GM12892 (cell line): Measurements from ENCODE around the gene RPL38.

Experiments
- DNase-seq: peaks from one replicate; pipeline ENCODE4 v3.0.0; 2011; ENCODE audit not compliant: insufficient read length
- FAIRE-seq: peaks from 2 replicates; lab custom pipeline; 2011; peaks lifted over from hg19 to GRCh38; lab: Jason Lieb, UNC
- POLR2A ChIP-seq: IDR thresholded peaks from 2 replicates; pipeline ENCODE4 v1.6.1; 2011; ENCODE audit warnings: low read depth, low read length, control low read depth
- POLR2AphosphoS5 ChIP-seq: IDR thresholded peaks from 2 replicates; pipeline ENCODE4 v1.6.1; 2011; ENCODE audit warnings: low read depth, low read length, control low read depth
- TAF1 ChIP-seq: IDR thresholded peaks from 2 replicates; pipeline ENCODE4 v1.6.1; 2011; ENCODE audit warnings: low read depth, mild to moderate bottlenecking, control low read depth, low read length, borderline replicate concordance

The RPL38 gene

GRCh38 chr17:74212209-74212912 lies 8.9 kb downstream of the RPL38 start:
- no peak for TF ChIP-seq TAF1
- no peak for FAIRE-seq
- DNase-seq = no peak

GRCh38 chr17:74212913-74213791 lies 9.7 kb downstream of the RPL38 start, which contains the start of gene TTYH2:
TSS of gene TTYH2 (plus strand) at chr17:74213571. CDS start at chr17:74213588, 17 bp downstream.
- peak; percentile 73 for DNase-seq
- FAIRE-seq = peak; percentile 89
- TF ChIP-seq POLR2A (peak; percentile 45; the same call in 1 of the 2 replicates), TAF1 (no peak), POLR2AphosphoS5 (peak; percentile 33; the same call in 1 of the 2 replicates)

- DNase-seq (no peak), FAIRE-seq (peak; percentile 51)
- TF ChIP-seq POLR2A (no peak), POLR2AphosphoS5 (no peak), TAF1 (no peak)
Observed at GRCh38 chr17:74213861-74214391, 10.4 kb downstream of the RPL38 start.

- TF ChIP-seq POLR2A (no peak), POLR2AphosphoS5 (no peak), TAF1 (no peak)
- DNase-seq = no peak
- no peak for FAIRE-seq
Observed at GRCh38 chr17:74214484-74215341, 11.2 kb downstream of the RPL38 start.

GRCh38 chr17:74215342-74215727 lies 11.9 kb downstream of the RPL38 start:
- TF ChIP-seq TAF1 = no peak
- TF ChIP-seq POLR2AphosphoS5 = no peak
- no peak for TF ChIP-seq POLR2A
- DNase-seq (no peak), FAIRE-seq (no peak)

GRCh38 chr17:74216505-74216904 lies 13.0 kb downstream of the RPL38 start:
- no peak for TF ChIP-seq TAF1
- TF ChIP-seq POLR2AphosphoS5 = no peak
- TF ChIP-seq POLR2A = no peak
- no peak for FAIRE-seq
- no peak for DNase-seq

- no peak for FAIRE-seq
- no peak for DNase-seq
- TF ChIP-seq TAF1 (no peak), POLR2A (no peak), POLR2AphosphoS5 (no peak)
Observed at GRCh38 chr17:74217037-74217730, 13.7 kb downstream of the RPL38 start.

GRCh38 chr17:74217888-74218287 lies 14.4 kb downstream of the RPL38 start:
- FAIRE-seq = no peak
- TF ChIP-seq POLR2A (no peak), TAF1 (no peak), POLR2AphosphoS5 (no peak)
- no peak for DNase-seq

GRCh38 chr17:74218436-74218835 lies 15.0 kb downstream of the RPL38 start:
- TF ChIP-seq TAF1 (no peak), POLR2A (no peak), POLR2AphosphoS5 (no peak)
- FAIRE-seq (no peak), DNase-seq (no peak)

GRCh38 chr17:74219576-74220133 lies 16.2 kb downstream of the RPL38 start:
- FAIRE-seq (no peak), DNase-seq (no peak)
- TF ChIP-seq TAF1 = no peak
- TF ChIP-seq POLR2A = no peak
- TF ChIP-seq POLR2AphosphoS5 = no peak

GRCh38 chr17:74220219-74220618 lies 16.7 kb downstream of the RPL38 start:
- FAIRE-seq = no peak
- TF ChIP-seq TAF1 (no peak), POLR2AphosphoS5 (no peak), POLR2A (no peak)
- no peak for DNase-seq
